Measurements from ENCODE around the gene SHANK3.

Gene SHANK3

GRCh38 chr22:50700387-50701075 lies 27.9 kb downstream of the SHANK3 start:
- DNase-seq = no peak

- no peak for DNase-seq
Measured at GRCh38 chr22:50701076-50701419, 28.4 kb downstream of the SHANK3 start.

GRCh38 chr22:50701428-50702154 lies 29.0 kb downstream of the SHANK3 start:
- no peak for DNase-seq

DNA sequence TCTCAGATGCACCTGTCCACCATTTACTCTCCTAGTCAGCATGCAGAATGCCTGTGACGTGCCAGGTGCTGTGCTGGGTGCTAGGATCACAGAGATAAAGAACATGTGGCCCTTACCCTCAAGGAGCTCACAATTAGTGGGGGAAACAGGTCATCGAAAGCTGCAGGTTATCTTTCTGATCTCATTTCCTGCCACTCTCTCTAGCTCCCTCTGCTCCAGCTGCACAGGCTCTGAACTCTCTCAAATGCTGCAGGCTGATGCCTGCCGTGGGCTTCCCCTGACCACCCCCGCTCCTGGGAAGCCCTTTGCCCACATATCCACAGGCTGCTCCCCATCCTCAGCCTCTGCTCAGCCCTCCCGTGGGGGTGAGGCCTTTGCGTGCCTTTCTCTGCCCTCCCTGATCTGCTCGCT lies 29.6 kb downstream of the SHANK3 start:
- no peak for DNase-seq

DNA sequence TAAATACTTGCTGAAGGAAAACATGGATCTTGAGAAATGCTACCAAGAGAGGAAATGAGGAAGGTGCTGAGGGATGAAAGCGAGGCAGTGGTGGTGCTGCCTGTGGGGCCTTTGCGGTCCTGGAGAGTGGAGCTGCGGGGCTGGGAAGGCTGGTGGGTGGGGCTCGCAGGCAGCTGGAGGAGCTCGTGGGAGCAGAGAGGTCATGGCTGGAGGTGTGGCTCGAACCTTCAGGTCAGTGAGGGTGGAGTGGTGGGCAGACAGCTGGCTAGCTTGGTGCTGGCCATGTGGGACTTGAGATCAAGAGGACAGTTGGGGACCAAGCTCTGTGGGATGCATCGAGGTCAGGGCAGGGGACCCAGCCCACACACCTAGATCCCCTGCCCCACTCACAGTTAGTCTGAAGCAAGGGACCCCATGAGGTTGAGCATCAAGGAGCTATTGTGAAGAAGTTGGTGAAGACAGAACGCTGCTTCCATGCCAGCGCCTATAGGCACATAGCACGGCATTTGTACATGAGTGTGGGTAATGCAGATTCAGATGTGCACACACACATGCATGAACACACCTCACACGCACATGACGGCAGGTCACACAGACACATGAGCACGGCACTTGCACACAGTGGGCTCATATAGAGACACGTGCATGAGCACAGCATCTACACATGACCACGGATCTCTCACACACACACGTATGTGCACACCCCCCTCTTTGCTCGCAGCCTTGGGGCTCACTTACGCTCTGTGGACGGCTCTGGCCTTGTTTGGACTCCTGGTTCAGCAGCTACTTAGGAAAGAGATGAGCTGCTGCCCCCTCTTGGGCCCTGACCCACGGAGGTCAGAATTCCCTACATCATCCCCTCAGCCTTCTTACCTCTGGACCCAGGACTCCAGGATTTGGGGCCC lies 30.4 kb downstream of the SHANK3 start:
- DNase-seq = no peak

DNA sequence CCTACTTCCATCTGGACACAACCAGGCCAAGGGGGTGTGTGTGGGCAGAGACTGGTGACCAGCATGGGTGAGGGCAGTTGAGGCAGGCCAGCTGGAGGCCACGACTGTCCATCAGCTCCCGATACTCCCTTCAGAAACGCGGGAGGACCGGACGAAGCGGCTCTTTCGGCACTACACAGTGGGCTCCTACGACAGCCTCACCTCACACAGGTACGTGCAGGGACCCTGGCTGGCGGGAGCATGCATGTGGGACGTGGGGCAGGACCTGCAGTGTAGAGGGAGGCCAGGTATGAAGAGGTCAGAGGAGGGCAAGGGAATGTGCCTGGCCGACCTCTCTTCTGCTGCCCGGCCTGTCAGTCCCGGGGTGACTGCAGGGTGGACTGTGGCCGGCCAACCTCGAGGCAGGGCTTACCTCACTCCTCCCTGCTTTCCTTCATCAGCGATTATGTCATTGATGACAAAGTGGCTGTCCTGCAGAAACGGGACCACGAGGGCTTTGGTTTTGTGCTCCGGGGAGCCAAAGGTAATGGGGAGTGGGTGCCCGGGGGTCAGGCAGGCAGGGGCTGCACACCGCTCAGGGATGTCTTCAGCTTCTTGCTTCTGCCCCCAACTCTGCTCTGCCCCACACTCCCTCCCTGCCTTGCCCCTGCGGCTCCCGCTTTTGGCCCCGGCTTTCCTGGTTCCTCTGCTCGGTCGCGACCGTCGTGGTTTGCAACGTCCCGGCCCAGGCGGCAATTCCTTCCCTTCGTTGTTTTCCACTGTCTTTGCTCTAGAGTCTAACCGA lies 31.3 kb downstream of the SHANK3 start:
- DNase-seq = no peak

DNA sequence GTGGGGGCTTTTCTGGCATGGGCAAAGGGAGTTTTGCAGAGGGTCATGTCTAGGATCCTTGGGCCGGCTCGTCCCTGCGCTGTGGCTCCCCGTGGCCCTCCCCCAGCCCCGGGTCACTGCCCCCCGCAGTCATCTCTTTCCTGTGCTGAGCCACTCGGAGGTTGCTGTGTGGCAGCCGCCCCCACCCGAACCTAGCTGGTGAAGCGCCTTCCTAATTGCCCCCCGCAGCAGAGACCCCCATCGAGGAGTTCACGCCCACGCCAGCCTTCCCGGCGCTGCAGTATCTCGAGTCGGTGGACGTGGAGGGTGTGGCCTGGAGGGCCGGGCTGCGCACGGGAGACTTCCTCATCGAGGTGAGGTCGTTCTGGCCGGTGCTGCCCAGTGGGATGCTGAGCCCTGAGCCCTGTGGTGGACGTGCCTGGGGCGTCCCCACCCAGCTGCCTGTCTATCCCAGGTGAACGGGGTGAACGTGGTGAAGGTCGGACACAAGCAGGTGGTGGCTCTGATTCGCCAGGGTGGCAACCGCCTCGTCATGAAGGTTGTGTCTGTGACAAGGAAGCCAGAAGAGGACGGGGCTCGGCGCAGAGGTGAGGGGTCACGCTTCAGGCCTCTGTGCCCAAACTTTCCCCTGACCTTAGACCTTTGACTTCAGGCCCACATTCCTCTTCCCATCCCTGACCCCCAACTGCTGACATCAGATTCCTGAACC lies 32.0 kb downstream of the SHANK3 start:
- no peak for DNase-seq

DNA sequence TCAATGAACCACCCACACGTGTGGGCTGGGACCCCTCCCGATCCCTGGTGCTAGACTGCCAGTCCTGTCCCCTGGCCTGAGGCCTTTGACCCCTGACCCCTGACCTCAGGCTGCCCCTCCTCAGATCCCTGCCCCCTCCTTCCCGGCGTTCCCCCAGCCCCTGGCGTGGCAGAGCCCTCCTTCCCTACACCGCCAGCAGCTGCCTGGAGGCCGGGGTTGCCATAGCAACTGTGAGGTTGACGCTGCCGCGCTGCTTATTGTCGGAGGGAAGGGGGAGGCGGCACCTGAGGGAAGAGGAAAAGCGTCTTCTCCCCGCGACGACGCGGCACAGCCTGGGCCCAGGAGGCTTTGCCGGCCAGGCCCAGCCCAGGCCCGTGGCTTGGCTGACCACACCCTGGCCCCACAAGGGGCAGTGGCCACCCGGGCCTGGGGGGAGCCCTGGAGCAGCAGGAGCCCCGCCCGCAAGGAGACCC lies 32.6 kb downstream of the SHANK3 start:
- DNase-seq = peak; percentile 70

DNA sequence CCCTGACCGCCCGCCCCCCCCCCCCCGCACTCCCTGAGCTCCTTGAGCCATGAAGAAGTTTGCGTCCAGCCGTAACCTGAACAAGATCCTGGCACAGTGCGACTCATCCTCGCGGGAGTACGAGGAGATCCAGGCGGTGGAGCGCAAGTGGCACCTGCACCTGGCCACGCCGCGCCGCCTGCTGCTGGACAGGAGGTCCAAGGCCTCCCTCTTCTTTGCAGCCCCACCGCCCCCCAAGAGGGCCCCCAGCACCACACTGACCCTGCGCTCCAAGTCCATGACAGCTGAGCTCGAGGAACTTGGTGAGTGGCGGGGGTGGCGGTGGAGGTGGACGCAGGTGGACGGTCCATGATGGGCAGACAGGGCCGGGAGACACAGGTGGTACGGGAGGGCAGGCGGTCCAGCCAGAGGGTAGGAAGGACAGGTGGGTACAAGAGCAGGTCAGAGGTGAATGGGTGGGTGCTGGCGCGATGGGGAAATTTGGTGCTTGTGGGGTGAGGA lies 33.3 kb downstream of the SHANK3 start:
- DNase-seq = no peak

GRCh38 chr22:50706481-50707125 lies 34.0 kb downstream of the SHANK3 start:
- DNase-seq = no peak

GRCh38 chr22:50708474-50708873 lies 35.9 kb downstream of the SHANK3 start:
- DNase-seq = no peak

DNA sequence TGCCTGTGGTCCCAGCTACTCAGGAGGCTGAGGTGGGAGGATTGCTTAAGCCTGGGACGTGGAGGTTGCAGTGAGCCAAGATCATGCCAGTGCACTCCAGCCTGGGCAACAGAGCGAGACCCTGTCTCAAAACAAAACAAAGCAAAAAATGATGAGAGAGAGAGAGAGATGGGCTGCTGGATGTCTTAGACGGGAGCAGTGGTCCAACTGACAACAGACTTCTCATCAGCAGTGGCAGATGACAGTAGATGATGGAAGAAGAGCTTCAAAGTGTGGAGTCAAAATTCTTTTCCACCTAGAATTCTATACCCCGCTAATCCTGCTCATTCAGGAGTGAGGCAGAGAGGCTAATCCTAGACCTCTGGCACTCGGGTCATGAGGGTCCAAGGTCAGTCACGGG lies 36.4 kb downstream of the SHANK3 start:
- DNase-seq = no peak

GRCh38 chr22:50710221-50710620 lies 37.6 kb downstream of the SHANK3 start:
- no peak for DNase-seq

GRCh38 chr22:50710886-50711285 lies 38.3 kb downstream of the SHANK3 start:
- DNase-seq = no peak

- no peak for DNase-seq
Measured at GRCh38 chr22:50711446-50712340, 39.1 kb downstream of the SHANK3 start.

- no peak for DNase-seq
Measured at GRCh38 chr22:50712341-50713007, 39.9 kb downstream of the SHANK3 start.

DNA sequence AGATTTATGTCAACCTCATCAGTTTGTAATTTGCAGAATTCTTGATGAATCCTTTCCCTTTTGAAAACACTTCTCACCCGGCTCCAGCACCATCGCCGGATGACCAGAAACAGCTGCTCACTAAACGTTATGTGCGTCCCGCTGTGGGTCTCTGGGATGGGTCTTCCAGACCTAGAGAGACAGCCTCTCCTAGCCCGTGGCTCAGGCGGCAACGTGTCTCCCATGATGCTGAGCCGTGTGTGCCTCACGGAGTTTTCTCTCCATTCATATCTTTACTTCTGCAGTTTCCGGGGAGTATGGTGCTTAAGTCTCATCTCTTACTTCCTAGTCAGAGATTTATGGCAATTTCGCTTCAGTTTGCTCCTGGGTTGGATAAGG lies 40.4 kb downstream of the SHANK3 start:
- no peak for DNase-seq

DNA sequence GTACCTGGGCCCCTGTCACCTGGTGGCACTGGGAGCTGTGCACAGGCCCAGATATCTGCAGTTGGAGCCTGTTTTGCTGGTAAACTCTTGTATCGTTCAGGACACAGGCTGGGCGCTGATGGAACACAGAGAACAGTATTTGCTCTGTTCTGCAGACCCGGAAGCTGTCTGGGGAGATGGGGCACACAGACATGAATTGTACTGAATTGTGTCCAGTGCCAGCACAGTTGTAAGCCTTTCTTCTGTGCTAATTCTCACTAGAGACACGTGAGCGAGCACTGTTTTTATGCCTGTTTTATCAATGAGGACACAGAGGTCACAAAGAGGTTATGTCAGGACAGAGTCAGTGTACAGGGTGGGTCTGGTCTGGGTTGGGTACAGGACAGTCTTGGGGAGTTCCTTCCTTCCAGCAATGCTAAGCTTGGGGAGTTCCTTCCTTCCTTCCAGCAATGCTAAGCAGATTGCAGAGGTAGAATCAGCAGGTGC lies 41.0 kb downstream of the SHANK3 start:
- no peak for DNase-seq

DNA sequence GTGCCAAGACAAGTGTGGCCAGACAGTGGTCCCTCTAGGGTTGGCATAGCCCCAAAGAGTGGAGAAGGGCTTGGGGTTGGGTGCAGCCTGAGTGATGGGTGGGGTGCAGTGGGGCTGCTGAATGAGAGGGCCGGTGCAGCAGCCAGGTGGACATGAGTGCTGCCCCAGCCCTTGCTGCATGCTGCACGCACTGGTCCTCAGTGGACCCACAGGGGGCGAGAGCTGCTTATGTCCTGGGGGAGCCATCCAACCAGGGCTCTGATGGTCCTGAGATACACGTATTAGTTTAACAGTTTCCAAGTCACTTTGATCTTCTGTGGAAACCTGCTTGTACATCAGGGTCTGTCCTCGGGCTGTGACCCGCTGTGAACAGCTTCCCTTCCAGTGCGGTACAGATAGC lies 41.5 kb downstream of the SHANK3 start:
- DNase-seq = no peak

All from SHP77 treated with DMSO at 0.1 percent for 48 hours (cell line).